Activated T-cell treated with anti-CD3 and anti-CD28 coated beads for 48 hours (primary cell): ENCODE data around the gene KRT6C.
"Not testable (repeated sequence)": the region's sequence is repeated elsewhere in the genome, so short reads cannot be mapped to it uniquely, and the experiment has no call there.

Experiments used
- DNase-seq: peaks from one replicate; pipeline ENCODE4 v3.0.0-alpha.2; 2020; ENCODE audit warnings: low read depth

KRT6C gene

DNA sequence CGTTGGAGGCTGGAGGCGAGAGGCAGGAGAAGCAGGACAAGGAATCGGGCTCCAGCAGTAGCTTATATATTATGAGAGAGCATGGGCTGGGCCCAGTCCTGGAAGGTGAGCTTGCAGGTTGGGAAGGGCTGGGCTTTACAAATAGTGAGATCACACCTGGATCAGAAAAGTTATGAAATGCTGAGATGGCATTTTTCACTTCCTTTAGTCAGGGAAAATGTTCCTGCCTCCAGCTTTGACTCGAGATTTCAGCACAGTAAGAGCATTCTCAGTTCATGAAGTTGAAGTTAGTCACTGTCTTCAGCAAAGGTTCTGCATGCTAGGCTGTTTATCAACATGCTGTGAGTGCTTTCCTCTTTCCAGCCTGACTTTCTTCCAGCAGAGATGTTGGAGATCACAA is at the start of gene KRT6C:
Gene KRT6C (minus strand): TSS at position 38 of the 400 bp plus-strand sequence. CDS start 68 bp downstream, outside the sequence.
- DNase-seq = no peak

DNA sequence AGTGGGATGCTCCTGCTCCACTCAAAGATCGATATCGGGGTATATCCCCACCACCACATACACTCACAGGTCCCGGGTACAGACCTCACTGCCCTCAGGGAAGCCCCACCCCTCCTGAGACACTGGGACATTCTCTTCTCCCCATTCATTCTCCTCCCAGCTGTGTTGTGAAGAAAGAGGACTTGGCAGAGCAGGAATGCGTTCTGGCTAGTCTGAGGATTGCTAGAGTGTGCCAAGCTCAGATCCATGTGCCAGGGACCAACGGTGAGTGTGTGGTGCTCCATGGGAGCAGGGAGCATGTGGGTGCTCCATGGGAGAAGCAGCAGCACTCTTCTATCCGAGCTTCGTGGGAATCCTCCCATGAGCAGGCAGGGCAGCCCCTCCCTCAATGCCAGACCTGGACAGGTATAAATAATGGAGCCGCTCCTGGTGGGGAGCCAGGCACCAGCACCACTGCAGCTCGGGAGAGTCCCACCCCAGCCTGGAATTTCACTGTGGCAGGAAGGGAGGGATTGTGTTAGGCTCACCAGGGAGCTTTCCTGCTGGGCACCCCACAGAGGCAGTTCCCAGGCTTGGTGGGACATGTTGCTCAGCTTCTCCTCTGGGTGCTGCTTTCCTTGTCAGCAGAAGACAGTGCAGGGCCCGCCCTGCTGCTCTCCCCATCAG is 48.9 kb upstream of the KRT6C start:
- DNase-seq = no peak

DNA sequence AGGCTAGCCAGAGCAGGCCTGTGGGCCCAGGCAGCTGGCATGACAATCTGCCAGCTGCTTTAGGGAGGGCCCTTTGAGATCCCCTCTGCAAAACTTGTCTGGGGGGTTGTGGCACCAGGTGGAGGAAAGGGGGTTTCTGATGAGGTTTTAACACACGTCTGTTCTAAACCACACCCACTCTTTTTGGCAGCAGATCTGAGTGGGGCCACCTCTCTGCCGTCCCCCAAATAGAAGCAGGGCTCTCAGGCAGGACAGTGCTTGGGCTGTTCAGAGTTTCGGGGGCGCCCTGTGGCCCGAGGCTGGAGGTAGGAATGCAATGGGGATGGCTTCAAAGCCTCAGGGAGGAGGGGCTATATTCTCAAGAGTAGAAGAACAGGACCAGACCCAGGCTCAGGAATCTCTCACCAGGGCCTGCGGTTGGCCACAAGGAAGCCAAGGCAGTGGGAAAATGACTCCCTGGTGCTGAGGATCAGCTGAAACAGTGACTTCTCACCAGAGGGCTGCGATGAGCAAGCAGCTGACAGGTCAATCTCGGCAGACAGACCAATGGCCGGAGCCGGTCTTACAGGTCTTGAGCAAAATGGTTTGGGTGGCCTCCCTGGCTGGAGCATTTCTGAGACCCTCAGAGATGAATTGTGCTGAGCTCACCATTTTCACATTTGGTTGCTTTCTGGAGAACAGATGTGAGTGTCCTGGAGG is 48.1 kb upstream of the KRT6C start:
- DNase-seq = no peak

DNA sequence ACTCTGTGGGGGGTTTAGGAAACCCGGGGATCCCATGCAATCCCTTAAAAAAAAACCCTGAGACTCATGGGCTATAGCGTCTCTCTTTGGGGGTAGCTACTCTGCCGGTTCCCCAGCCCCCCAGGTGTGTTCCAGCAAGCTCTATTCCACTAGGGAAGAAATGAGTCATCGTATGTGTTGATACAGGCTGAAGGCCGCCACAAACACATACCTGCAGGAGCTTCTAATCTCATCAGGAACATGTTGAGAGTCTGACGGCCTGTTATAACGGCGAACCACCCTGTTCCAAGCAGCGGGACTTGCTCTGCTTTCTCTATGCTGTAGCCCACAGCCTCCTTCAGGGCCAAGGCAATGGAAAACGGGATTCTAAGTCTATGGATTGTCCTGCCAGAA is 47.6 kb upstream of the KRT6C start:
- no peak for DNase-seq

DNA sequence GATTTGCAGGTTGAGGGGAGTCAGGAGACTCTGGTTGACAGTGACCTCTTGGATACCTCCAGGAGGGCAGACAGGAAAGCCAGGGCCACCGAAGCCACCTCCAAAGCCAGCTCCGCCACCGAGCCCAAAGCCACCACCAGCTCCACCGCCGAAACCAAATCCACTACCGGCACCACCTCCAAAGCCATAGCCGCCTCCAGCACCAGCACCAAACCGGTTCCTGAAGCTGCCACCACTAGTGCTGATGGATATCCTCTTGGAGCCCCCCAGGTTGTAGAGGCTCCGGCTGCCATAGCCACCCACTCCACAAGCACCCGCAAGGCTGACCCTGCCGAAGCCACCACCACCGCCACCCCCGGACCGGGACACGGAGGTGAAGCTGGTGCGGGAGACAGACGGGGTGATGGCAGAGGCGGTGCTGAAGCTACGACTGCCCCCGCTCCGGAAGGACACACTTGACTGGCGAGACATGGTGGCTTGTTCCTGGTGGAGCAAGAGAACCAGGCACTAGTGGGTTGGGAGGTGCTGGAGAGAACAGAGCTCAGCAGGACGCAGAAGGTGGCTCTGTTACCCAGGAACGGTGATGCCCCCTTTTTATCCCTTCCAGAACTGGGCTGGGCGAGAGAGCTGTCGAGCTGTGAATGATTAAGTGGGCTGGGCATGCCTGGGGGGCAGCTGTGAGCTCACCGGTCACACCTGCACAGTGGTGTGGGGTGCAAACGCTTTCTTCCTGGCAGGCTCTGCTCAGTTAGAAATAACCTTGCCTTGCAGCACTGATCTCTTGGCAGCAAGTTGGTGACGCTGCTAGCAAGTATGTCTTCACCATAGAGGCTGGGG is 46.4 kb upstream of the KRT6C start, which contains the start of gene KRT5:
Gene KRT5 (minus strand): TSS at position 569 of the 837 bp plus-strand sequence. CDS start 98 bp downstream, at position 471.
- no peak for DNase-seq

DNA sequence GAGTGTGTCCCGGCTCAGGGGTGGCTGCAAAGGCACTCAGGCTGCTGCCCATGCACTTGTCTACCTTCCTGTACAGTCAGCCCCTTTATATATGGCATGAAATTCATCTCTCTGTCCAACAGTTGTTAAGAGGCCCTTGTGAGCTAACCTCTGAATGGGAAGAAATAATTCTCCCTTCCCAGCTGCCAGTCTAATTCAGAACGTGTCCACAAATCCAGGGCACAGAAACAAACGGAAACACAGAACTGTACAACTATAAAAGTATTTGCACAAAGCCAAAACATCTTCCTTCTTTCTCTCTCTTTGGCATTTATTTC is 45.7 kb upstream of the KRT6C start:
- DNase-seq = no peak

DNA sequence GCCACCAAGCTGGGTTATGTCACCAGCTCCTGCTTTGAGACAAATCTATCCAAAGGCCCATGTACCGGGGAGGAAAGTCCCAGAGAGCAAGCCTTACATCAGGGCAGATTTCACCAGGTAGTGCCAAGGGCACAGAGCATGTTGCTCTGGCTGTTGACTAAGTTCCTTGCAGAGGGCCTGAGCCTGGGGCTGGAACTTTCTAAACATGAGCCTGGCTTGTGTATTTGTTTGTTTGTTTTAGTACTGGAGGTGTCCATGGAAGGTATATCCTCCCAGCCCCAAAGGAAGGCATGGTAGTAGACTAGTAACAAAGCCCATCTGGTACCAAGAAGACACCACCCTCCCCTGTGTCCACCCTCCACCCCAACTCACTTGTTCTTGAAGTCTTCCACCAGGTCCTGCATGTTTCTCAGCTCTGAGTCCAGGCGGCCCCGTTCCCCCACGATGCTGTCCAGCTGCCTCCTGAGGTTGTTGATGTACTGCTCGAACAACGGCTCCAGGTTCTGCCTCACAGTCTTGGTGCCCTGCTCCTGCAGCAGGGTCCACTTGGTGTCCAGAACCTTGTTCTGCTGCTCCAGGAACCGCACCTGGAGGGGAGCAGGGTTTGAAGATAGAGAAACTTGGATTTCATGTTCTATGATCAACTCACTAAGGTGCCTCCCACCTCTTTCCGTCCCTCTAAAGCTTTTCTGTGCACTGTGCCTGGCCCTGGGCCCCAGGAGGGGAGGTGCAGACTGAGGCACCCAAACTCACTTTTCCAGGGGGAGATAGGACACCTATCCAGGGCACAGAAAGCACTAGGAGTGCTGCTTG is 45.2 kb upstream of the KRT6C start:
- DNase-seq = no peak

DNA sequence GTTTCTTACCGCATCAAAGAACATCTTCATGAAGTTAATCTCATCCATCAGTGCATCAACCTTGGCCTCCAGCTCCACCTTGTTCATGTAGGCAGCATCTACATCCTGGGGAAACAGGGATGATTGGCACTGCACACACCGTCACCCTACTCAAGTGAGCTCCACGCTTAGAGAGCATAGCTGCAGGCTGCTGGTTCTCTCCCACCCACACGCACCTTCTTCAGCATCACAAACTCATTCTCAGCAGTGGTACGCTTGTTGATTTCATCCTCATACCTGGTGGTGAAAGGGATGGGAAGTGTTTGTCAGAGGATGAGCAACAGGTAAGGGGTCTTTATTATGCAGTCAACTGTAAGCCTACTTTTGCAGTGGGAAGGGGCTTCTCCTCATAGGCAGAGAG is 44.3 kb upstream of the KRT6C start:
- no peak for DNase-seq

DNA sequence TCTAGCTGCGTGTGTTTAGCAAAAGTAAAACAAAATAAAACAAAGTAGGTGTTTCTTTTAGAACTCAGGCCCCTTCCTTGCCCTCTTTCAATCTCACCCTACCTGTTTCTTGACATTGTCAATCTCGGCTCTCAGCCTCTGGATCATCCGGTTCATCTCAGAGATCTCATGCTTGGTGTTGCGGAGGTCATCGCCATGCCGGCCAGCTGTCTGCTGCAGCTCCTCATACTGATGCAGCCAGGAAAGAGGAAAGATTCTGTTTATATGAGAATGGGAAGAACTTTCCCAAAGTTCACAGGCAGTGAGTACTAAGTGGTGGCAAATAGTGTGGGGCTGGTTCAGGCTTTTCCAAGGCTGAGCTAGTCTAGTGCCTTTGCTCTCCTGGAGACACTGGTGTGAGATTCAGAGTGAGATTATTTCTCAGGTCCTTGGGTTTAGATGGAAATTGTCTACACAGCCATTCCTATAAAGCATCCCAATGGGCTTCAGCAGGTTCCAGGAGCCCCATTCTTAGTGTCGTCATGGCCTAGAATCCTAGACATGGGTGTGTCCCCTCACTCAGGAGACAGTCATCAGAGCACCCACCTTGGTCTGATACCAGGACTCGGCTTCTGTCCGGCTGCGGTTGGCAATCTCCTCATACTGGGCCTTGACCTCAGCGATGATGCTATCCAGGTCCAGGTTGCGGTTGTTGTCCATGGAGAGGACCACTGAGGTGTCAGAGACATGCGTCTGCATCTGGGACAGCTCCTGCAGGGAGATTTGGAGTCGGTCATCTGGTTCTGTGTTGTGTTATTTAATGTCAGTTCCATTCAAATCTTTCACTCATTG is 43.6 kb upstream of the KRT6C start:
- DNase-seq = no peak

DNA sequence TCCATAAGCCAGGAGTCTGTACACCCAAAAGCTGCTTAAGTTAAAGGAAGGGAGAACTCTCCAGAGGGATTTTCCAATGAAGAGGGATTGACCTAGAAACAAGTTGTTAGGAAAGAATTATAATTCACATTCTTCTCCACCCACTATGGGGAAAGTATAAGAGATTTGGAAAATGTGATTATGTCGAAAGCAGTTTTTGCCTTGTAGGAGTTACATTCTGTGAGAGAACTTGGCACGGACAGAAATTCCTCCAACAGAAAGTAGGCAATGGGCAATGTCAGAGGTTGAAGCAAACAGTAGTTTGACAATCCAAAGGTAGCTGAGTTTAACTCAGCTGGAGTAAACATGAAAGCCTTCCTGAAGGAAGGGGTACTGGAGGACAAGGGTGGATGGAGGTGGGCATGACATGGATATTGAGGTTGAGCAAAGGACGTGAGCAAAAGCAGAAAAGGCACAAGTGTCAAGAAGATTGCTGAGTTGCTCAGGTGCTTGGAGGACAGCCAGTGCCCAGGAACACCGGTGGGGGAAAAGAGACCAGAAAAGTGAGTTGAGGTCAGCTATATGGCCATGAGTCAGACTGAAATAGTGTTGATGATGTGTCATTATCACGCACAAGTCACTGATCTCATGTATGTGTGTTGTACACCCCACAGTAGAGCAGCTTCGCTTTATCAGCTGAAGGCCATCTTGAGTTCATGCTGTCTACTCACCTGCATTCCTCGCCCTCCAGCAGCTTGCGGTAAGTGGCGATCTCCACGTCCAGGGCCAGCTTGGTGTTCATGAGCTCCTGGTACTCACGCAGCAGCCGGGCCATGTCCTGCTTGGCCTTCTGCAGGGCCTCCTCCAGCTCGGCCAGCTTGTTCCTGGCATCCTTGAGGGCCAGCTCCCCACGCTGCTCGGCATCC is 42.6 kb upstream of the KRT6C start:
- no peak for DNase-seq

DNA sequence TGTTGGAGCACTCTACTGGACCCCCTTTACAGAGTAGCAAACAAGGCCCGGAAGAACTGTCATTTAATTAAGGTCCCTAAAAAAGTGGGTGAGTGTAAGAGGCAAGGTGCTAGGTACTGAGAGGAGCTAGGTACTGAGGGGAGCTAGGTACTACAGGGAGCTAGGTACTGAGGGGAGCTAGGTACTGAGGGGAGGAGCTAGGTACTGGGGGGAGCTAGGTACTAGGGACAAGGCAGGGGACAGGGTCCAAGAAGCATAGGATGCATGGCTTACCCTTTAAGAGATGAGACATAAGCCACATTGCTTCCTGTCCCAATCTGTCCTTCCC is 41.7 kb upstream of the KRT6C start:
- no peak for DNase-seq

DNA sequence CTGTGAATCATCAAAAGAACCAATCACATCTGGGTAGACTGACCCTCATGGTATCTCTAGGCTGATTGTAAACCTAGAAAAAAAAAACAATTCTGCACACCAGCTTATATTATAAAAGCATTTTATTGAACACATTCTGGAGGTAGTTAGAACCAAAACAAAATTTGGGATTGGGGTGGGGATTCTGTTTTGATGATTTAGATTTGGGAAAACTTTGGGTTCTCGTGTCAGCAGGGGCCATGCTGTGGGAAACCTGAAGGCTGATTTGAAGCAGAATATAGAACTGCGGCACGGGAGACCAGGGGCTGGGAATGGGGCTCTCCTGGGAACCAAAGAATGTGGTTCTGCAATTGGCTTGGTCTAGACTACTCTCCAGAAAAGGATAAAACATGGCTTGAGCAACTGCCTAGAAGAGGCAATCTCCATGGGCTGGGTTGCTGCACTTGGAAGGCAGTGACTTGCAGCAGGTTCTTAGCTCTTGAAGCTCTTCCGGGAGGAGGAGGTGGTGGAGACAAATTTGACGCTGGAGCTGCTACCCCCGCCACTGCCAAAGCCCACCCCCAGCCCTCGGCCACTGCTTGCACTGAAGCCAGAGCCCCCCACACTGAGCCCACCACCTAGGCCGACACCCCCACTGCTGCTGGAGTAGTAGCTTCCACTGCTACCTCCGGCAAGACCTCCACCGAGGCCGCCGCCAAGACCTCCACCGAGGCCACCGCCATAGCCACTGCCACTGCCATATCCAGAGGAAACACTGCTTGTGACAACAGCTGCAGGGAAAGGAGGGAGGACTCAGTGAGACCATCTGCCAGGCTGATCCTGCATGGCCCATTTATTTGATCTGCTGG is 41.1 kb upstream of the KRT6C start:
- no peak for DNase-seq

DNA sequence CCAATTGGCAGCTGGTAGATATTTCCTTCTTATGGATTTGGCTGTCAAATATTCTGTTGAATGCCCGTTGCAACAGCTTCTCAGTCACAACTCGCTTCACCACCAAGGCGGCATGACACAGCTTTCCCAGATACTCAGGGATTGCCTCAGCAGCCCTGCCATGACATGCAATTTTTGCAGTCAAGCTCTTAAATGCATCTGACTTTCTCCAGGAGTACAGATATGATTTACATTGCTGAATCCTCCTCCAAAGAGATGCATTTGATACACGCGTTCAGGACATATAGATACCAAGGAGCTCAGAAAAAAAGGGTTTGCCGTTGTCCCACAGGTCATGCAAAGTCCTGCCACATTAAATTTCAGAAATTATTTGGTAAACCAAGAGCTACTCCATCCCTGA is 40.1 kb upstream of the KRT6C start:
- no peak for DNase-seq

DNA sequence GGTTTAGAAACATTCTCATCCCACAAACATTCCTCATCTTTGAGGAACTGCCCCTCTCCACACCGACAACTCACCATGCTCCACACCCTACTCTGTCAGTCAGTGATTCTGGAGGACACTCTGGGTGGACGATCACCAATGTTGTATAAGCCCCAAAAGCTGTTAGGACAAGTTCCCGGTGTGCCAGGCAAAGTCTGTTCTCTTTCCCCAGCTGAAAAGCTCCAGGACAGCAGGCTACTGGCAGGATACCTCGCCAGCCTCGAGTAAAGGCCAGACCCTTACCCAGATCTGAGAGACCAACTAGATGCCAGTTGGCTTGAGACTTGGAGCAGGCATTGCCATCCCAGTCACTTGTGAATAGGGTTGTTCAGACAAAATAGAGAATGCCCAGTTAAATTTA is 34.6 kb upstream of the KRT6C start:
- no peak for DNase-seq

DNA sequence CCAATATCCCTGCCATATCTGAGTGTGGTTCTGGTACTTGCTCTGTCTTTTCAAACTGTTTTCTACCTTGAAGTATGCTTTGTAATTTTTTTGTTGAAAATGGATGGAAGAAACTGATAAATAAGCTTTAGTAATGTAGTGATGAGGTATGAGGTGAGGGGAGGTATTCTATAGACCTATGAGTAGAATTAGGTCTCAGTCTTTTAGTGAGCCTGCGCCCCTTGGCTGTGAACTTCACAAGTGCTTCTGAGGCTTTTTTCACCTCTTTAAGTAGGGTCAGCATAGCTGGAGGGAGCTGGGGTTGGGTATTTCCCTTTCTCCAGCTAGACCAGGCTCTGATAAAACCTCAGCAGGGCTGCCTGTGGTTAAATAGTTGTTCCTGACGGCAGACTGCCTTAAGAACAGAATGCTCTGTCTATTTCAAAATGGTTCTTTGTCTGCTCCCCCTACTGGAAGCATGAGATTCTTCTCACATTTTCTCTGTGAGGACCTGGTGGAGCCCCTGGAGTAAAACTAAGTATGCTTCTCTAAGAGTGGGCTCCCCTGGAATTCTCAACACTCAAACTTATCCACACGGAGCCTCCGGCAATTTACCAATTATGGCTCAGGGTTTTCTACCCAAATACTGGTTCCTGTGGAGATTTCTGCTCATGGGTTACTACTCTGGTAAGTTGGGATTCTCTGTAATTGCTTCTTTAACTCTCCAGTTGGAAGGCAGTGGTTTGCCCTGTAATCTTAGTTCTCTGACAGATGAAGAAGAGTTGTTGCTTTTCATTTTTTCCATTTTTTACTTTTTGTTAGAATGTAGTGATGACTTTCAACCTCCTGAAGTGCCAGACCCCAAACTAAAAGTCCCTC is 33.5 kb upstream of the KRT6C start:
- no peak for DNase-seq

DNA sequence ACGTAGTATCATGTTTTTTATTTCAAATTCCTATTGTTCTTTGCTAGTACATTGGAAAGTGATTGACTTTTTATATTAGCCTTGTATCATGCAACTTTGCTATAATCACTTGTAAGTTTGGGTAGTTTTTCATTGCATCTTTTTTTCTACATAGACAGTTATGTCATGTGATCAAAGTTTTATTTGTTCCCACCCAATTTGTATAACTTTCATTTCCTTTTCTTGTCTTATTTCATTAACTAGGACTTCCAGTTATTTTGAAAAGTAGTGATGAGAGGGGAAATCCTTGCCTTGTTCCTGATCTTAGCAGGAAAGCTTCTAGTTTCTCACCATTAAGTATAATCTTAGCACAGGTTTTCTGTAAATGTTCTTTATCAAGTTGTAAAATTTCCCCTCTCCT is 29.3 kb upstream of the KRT6C start:
- DNase-seq = no peak

DNA sequence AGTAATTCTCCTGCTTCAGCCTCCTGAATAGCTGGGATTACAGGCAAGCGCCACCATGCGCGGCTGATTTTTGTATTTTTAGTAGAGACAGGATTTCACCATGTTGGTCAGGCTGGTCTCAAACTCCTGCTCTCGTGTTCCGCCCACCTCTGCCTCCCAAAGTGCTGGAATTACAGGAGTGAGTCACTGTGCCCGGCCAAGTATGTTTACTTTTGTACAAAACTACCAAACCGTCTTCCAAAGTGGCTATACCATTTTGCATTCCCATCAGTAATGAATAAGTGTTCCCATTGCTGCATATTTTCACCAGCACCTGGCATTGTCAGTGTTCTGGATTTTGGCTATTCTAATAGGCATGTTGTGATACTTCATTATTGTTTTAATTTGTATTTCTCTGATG is 27.9 kb upstream of the KRT6C start:
- DNase-seq = no peak

DNA sequence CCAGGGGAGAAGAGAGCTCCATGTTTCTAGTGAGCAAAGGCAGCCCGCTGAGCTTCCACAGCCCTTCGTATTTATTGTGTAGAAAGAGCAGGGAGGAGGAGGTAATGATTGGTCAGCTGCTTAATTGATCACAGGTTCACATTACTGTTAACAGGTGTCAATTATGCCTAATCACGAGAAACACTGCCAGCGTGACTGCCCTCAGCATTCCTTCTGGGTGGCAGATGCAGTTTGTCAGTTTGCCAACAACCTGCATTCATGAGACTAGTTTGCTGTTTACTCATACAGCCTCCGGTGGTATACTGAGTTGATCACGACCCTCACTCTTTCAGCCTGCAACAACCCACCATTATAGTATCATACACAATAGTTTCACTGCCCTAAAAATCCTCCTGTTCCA is 27.0 kb upstream of the KRT6C start:
- DNase-seq = not testable (repeated sequence)
